Esophagus muscularis mucosa (tissue), 4 donors: Measurements from ENCODE around the gene HERC4. TPM values are rescaled to one million over a fixed set of nuclear protein-coding genes. Genes with fewer than 3 reads are reported as not detected.

ENCODE experiments used
- DNase-seq: peaks from one replicate; pipeline ENCODE4 v3.0.0-alpha.2; 2017; ENCODE audit errors: extremely low spot score
- H3K27ac ChIP-seq, 4 donors: fragments of 200-600 bp; sonication (generic); replicated peaks in 1 of 4; 1 replicate in 3 of 4; 2 replicates in 1 of 4; pipeline ENCODE4 v1.5.1; 2016 to 2019; ENCODE audit warnings: mild to moderate bottlenecking in 1 of 4
- H3K27me3 ChIP-seq, 4 donors: fragments of 200-600 bp; sonication (generic); one replicate each; pipeline versions ENCODE4 v1.5.1 to v1.6.0; 2016 to 2019
- H3K36me3 ChIP-seq, 4 donors: fragments of 200-600 bp; sonication (generic); one replicate each; pipeline ENCODE4 v1.5.1; 2016 to 2019
- H3K4me1 ChIP-seq, 4 donors: fragments of 200-600 bp; sonication (generic); one replicate each; pipeline ENCODE4 v1.5.1; 2016 to 2019
- H3K4me3 ChIP-seq, 4 donors: fragments of 200-600 bp; sonication (generic); 1 replicate in 2 of 4; 2 replicates in 2 of 4; pipeline ENCODE4 v1.5.1; 2016 to 2019; ENCODE audit warnings: mild to moderate bottlenecking in 4 of 4, moderate library complexity in 1 of 4
- H3K9me3 ChIP-seq, 4 donors: fragments of 200-600 bp; sonication (generic); 1 replicate in 3 of 4; 2 replicates in 1 of 4; pipeline ENCODE4 v1.5.1; 2016 to 2019
- CTCF ChIP-seq, 3 experiments: fragments of 200-600 bp in 2 of 3; fragments of 450-650 bp in 1 of 3; sonication (generic) in 2 of 3; IDR thresholded peaks; one replicate each; pipeline ENCODE4 v1.5.1; 2017 to 2019; ENCODE audit warnings: antibody characterized with exemption in 3 of 3, mild to moderate bottlenecking in 2 of 3, moderate library complexity in 1 of 3
- EP300 ChIP-seq: sonication (generic); formaldehyde crosslinking; IDR thresholded peaks from one replicate; pipeline ENCODE4 v1.6.1; 2017; ENCODE audit warnings: antibody characterized with exemption
- POLR2A ChIP-seq: fragments of 450-650 bp; IDR thresholded peaks from one replicate; pipeline ENCODE4 v1.6.1; 2017; ENCODE audit warnings: antibody characterized with exemption, moderate library complexity, mild to moderate bottlenecking, low read depth
- POLR2AphosphoS5 ChIP-seq, 2 donors: sonication (generic); formaldehyde crosslinking; IDR thresholded peaks; one replicate each; pipeline ENCODE4 v1.6.1; 2017; ENCODE audit warnings: antibody characterized with exemption in 2 of 2
- WGBS: methylation state at CpG from one replicate; pipeline ENCODE4 v1.1.5; 2018; 5-methylcytosine and 5-hydroxymethylcytosine counted together
- intact Hi-C: fragments of 100-400 bp; cut with DNase I; formaldehyde crosslinking; loops from one replicate; pipeline ENCODE4 v1.15.1; 2023
- total RNA-seq, 4 donors: library from RNA; depleted of rRNA; stranded (reverse); fragments of >200 nt; gene quantifications; one replicate each; pipeline versions ENCODE4 v1.1.0 to v1.2.1, GENCODE V29; 2016

Gene HERC4
- total RNA-seq, 4 donors from 2014 or later, result 24.9 to 42.4 (median 30.1) TPM

GRCh38 chr10:68103901-68104300 lies 28.8 kb upstream of the HERC4 start:
- peaks cover 0 to 3% (median 0%) of the 10 kb centered on the region in 4 donors for H3K4me1 ChIP-seq
- H3K36me3 ChIP-seq, result no peaks in the 10 kb centered on the region
- H3K27me3 ChIP-seq, result no peaks in the 10 kb centered on the region
- no peaks in the 10 kb centered on the region for H3K9me3 ChIP-seq
- WGBS, result 86% methylated on average over 3 of the region's 3 CpGs
- intact Hi-C loops, result no loop called here
- H3K4me3 ChIP-seq, result no peak overlapping the region
- no peak for DNase-seq
- TF ChIP-seq POLR2A (no peak), EP300 (no peak), CTCF (IDR thresholded peaks at IDR 0.05) (no peak), POLR2AphosphoS5 (IDR thresholded peaks at IDR 0.05) (no peak)
- no peak overlapping the region for H3K27ac ChIP-seq

GRCh38 chr10:68103261-68103878 lies 28.3 kb upstream of the HERC4 start:
- Histone ChIP-seq H3K4me1 (no peaks in the 10 kb centered on the region), H3K4me3 (no peak overlapping the region), H3K27ac (no peak overlapping the region), H3K27me3 (no peaks in the 10 kb centered on the region), H3K9me3 (no peaks in the 10 kb centered on the region), H3K36me3 (no peaks in the 10 kb centered on the region)
- intact Hi-C loops, result no loop called here
- TF ChIP-seq CTCF (IDR thresholded peaks at IDR 0.05) (no peak), POLR2AphosphoS5 (IDR thresholded peaks at IDR 0.05) (no peak), EP300 (no peak), POLR2A (no peak)
- WGBS, result 78% methylated on average over 4 of the region's 4 CpGs
- no peak for DNase-seq

- TF ChIP-seq EP300 (no peak), POLR2A (no peak), CTCF (IDR thresholded peaks at IDR 0.05) (no peak), POLR2AphosphoS5 (IDR thresholded peaks at IDR 0.05) (no peak)
- intact Hi-C loops, result no loop called here
- no peaks in the 10 kb centered on the region for H3K9me3 ChIP-seq
- peaks cover 0 to 13% (median 10%) of the 10 kb centered on the region in 4 donors for H3K4me1 ChIP-seq
- H3K4me3 ChIP-seq, result no peak overlapping the region
- H3K27me3 ChIP-seq, result no peaks in the 10 kb centered on the region
- DNase-seq, result no peak
- WGBS, result 93% methylated on average over 2 of the region's 2 CpGs
- H3K27ac ChIP-seq, result no peak overlapping the region
- no peaks in the 10 kb centered on the region for H3K36me3 ChIP-seq
Observed at GRCh38 chr10:68101066-68101465, 26.0 kb upstream of the HERC4 start.

GRCh38 chr10:68099736-68100135 lies 24.7 kb upstream of the HERC4 start:
- no peak for DNase-seq
- intact Hi-C loops, result no loop called here
- Histone ChIP-seq H3K27me3 (no peaks in the 10 kb centered on the region), H3K27ac (no peak overlapping the region), H3K9me3 (no peaks in the 10 kb centered on the region), H3K36me3 (no peaks in the 10 kb centered on the region), H3K4me3 (no peak overlapping the region), H3K4me1 (peaks cover 0 to 20% (median 11%) of the 10 kb centered on the region in 4 donors)
- WGBS, result 96% methylated on average over 3 of the region's 3 CpGs
- no peak for TF ChIP-seq EP300
- no peak for TF ChIP-seq POLR2AphosphoS5 (IDR thresholded peaks at IDR 0.05)
- no peak for TF ChIP-seq POLR2A
- TF ChIP-seq CTCF (IDR thresholded peaks at IDR 0.05), result no peak
